Karpas-422 (cell line): Measurements from ENCODE around the gene SATB2. TPM values are rescaled to one million over a fixed set of nuclear protein-coding genes. Genes with fewer than 3 reads are reported as not detected.

Source experiments
- DNase-seq: peaks from one replicate; pipeline ENCODE4 v3.0.0-alpha.2; 2015
- H2AFZ ChIP-seq: fragments of 200-600 bp; sonication (generic); 2 replicates; pipeline ENCODE4 v1.6.1; 2014; ENCODE audit warnings: antibody characterized with exemption, low read length, mixed read lengths
- H3K27ac ChIP-seq: fragments of 200-600 bp; sonication (generic); 2 replicates; pipeline ENCODE4 v1.5.1; 2014; ENCODE audit warnings: mild to moderate bottlenecking, low read length, moderate library complexity
- H3K27me3 ChIP-seq: fragments of 200-600 bp; sonication (generic); 2 replicates; pipeline ENCODE4 v1.6.1; 2014; ENCODE audit warnings: low read length, mixed read lengths
- H3K36me3 ChIP-seq: fragments of 200-600 bp; sonication (generic); 2 replicates; pipeline ENCODE4 v1.6.1; 2014; ENCODE audit warnings: low read length, mixed read lengths; ENCODE audit not compliant: insufficient read depth
- H3K4me1 ChIP-seq: fragments of 200-600 bp; sonication (generic); 2 replicates; pipeline ENCODE4 v1.6.1; 2014; ENCODE audit warnings: mild to moderate bottlenecking, low read length, mixed read lengths
- H3K4me2 ChIP-seq: fragments of 200-600 bp; sonication (generic); 2 replicates; pipeline ENCODE4 v1.6.1; 2014; ENCODE audit warnings: low read length, low read depth, mild to moderate bottlenecking; ENCODE audit not compliant: poor library complexity, severe bottlenecking
- H3K4me3 ChIP-seq: fragments of 200-600 bp; sonication (generic); 2 replicates; pipeline ENCODE4 v1.5.1; 2014; ENCODE audit warnings: mild to moderate bottlenecking, antibody characterized with exemption, low read length, mixed read lengths
- H3K79me2 ChIP-seq: fragments of 200-600 bp; sonication (generic); 2 replicates; pipeline ENCODE4 v1.6.1; 2014; ENCODE audit warnings: mild to moderate bottlenecking, low read length, mixed read lengths
- H3K9ac ChIP-seq: fragments of 200-600 bp; sonication (generic); 2 replicates; pipeline ENCODE4 v1.6.0; 2014; ENCODE audit warnings: low read length
- H3K9me2 ChIP-seq: fragments of 200-600 bp; sonication (generic), shearing (Covaris generic); replicated peaks from 2 replicates; pipeline ENCODE4 v1.6.0; 2014; ENCODE audit warnings: mild to moderate bottlenecking, low read length, moderate library complexity; ENCODE audit not compliant: insufficient read depth
- H3K9me3 ChIP-seq: fragments of 300-700, 200-600 bp; sonication (generic); 2 replicates; pipeline ENCODE4 v1.6.1; 2014; ENCODE audit warnings: low read length, mixed read lengths
- H4K20me1 ChIP-seq: fragments of 200-600 bp; sonication (generic); 2 replicates; pipeline ENCODE4 v1.6.1; 2014; ENCODE audit warnings: mild to moderate bottlenecking, antibody characterized with exemption, low read length, low read depth; ENCODE audit not compliant: insufficient read depth
- total RNA-seq: library from RNA; depleted of rRNA; stranded (reverse); fragments of >200 nt; shearing (Covaris generic); gene quantifications from 2 replicates; pipeline ENCODE4 v1.2.3, GENCODE V29; 2014; ENCODE audit warnings: low replicate concordance

Gene SATB2
- total RNA-seq, 1 experiment from 2014 or later, result 5.7 TPM

DNA sequence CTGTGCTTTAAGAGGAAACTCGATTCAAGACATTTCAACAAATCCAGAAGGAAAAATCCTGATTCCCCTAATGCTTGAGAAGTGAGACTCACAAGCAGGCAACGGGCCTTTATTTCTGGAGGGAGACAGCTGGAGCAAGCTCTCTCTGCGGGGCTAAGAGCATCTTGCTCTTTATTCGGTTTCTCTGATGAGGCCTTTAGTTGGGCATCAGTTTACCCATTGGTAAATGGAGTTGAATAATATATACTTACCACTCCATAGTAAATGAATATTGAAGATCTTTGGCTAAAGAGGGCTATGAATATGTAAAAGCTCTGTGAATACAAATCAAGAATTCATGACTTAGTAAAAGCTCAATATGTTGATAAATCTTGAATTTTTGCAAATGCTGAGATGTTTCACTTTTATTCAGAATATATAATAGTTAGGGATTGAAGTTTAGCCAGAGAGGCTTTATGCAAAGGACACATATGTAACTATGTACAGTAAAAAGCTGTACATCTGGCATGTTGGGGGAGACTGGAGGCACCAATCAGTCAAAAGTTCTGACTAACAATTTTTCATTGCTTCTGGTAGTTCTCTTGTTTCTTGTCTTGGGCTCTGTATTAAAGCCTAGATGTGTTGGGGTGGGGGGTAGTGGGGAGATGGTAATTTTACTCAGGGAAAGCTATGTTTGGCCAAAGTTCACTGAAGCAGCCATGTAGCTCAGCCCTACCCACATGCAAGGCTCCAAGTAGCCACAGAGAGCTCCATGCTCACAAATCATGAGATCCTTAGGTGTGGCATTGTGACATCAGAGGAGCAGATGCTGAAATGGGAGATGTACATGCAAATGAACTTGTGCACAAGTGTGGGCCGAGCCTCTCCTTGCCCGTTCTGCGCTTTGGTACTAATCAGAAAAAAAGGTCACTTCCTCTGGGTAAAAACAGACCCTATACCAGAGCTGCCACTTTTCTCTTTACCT, 200.2 kb downstream of the SATB2 start:
- Histone ChIP-seq H3K27me3 (no peaks in the 10 kb centered on the region), H3K4me1 (peaks cover 4% of the 10 kb centered on the region; the same call in 1 of the 2 replicates), H3K79me2 (no peaks in the 10 kb centered on the region), H3K27ac (no peak overlapping the region), H3K4me3 (no peak overlapping the region), H3K9me2 (no peaks in the 10 kb centered on the region), H3K4me2 (no peak overlapping the region), H2AFZ (no peak overlapping the region), H4K20me1 (no peaks in the 10 kb centered on the region), H3K36me3 (no peaks in the 10 kb centered on the region), H3K9ac (no peak overlapping the region), H3K9me3 (no peaks in the 10 kb centered on the region)
- no peak for DNase-seq

DNA sequence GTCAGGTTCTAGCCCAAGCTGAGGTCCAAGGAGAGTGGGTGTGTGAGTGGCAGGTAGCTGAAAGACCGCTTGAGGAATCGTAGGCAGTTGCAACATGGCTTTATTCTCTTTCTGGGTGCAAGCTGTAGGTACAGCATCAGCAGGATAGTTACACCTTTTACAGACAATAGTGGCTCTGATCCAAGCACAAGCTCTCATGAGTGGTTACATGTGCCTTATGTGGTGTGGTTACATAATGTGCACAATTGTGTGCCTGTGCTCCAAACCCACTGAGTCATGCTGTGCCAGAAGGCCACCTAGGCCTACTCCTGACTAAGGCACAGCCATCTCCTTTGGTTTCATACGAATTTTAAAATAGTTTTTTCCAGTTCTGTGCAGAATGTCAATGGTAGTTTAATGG, 227.6 kb downstream of the SATB2 start:
- Histone ChIP-seq H3K4me3 (no peak overlapping the region), H3K9ac (no peak overlapping the region), H3K4me2 (no peak overlapping the region)

DNA sequence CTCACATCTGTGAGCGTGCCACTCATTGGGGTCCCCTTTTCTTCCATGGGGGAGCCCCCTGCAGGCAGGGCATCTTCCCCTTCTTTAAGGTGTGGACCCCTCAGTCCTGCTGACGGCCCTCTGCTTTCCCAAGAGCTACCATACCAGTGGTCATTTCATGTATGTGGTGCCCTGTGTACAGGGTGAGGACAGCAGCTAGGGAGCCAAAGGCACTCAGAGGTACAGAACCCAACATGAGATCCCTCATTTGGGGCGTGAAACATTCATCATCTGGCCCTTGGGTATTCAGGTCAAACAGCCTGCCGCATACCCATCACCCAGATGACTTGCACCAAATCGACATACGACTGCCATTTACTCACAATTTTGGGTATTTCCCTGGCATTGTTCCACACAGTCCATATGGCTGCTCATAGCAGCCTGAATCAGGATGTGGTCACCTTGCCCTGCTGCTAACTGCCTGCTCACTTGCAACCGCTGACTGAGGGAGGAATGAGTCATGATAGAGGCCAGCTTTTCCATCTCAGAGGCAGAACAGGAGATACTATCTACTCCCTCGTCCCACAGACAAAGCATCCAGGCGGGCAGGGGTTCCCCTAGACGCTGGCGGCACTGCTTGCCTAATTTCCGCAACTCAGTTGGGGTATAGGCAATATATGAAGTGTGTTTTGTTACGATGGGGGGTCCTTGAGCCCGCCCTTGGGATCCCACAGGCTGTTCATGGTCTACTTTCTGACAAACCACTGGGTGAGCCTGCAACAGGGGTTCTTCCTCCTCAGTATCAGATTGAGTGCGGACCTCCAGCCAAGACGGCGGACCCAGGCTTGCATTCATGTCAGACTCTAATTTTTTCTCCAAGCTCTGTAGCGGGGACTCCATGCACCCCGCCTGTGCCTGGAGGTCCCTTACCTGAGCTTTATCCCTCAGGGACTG, 228.6 kb downstream of the SATB2 start:
- H3K27me3 ChIP-seq, result no peaks in the 10 kb centered on the region
- no peaks in the 10 kb centered on the region for H3K9me3 ChIP-seq
- no peaks in the 10 kb centered on the region for H3K36me3 ChIP-seq
- no peak overlapping the region for H3K4me3 ChIP-seq
- no peaks in the 10 kb centered on the region for H3K4me1 ChIP-seq
- H4K20me1 ChIP-seq, result no peaks in the 10 kb centered on the region
- no peak overlapping the region for H3K9ac ChIP-seq
- no peak for DNase-seq
- no peaks in the 10 kb centered on the region for H3K79me2 ChIP-seq
- H2AFZ ChIP-seq, result no peak overlapping the region
- no peaks in the 10 kb centered on the region for H3K9me2 ChIP-seq
- H3K27ac ChIP-seq, result no peak overlapping the region
- no peak overlapping the region for H3K4me2 ChIP-seq

More for the DNA sequence above, 227.6 kb downstream of the SATB2 start:
- Histone ChIP-seq H3K9me2 (no peaks in the 10 kb centered on the region), H3K9me3 (no peaks in the 10 kb centered on the region), H3K27ac (no peak overlapping the region), H3K79me2 (no peaks in the 10 kb centered on the region), H3K4me1 (no peaks in the 10 kb centered on the region), H4K20me1 (no peaks in the 10 kb centered on the region), H3K27me3 (no peaks in the 10 kb centered on the region), H3K36me3 (no peaks in the 10 kb centered on the region), H2AFZ (no peak overlapping the region)
- no peak for DNase-seq

DNA sequence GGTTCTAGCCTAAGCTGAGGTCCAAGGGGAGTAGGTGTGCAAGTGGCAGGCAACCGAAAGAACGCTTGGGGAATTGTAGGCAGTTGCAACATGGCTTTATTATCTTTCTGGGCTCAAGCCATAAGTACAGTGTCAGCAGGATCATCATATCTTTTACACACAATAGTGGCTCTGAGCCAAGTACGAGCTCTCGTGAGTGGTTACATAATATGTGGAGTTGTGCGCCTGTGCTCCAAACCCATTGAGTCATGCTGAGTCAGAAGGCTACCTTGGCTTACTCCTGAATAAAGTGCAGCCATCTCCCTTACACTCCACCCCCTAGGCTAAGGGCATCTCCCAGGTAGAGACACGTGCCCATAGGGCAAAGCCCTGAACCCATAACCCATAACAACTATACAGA, 233.9 kb downstream of the SATB2 start:
- no peaks in the 10 kb centered on the region for H3K9me2 ChIP-seq
- no peak overlapping the region for H3K9ac ChIP-seq
- no peak for DNase-seq
- no peaks in the 10 kb centered on the region for H3K9me3 ChIP-seq
- no peak overlapping the region for H3K27ac ChIP-seq
- no peaks in the 10 kb centered on the region for H3K4me1 ChIP-seq
- H3K4me3 ChIP-seq, result no peak overlapping the region
- H3K4me2 ChIP-seq, result no peak overlapping the region
- H3K36me3 ChIP-seq, result no peaks in the 10 kb centered on the region
- no peaks in the 10 kb centered on the region for H4K20me1 ChIP-seq
- no peak overlapping the region for H2AFZ ChIP-seq
- no peaks in the 10 kb centered on the region for H3K27me3 ChIP-seq
- H3K79me2 ChIP-seq, result no peaks in the 10 kb centered on the region

DNA sequence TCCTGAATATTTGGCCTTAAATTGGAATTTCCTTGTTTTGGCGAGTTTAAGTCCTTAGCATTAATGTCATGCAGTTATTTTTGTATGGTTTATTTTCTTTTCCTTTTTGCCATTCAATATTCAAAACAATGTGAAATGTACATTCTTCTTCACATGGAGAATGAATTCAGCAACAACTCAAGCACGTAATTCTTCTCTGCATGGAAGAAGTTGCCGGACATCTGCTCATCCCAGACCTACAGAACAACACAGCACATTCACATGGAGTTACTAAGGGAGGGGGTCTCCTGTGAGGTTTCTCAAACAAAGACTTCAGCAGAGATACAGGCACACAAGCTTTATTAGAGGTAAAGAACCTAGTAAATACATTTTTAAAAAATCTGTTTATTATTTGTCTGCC, 236.8 kb downstream of the SATB2 start:
- no peaks in the 10 kb centered on the region for H3K36me3 ChIP-seq
- H3K9me3 ChIP-seq, result no peaks in the 10 kb centered on the region
- no peak overlapping the region for H3K9ac ChIP-seq
- no peaks in the 10 kb centered on the region for H3K4me1 ChIP-seq
- H3K27me3 ChIP-seq, result no peaks in the 10 kb centered on the region
- H3K4me3 ChIP-seq, result no peak overlapping the region
- H3K4me2 ChIP-seq, result no peak overlapping the region
- DNase-seq, result no peak
- no peaks in the 10 kb centered on the region for H3K79me2 ChIP-seq
- H3K9me2 ChIP-seq, result no peaks in the 10 kb centered on the region
- no peaks in the 10 kb centered on the region for H4K20me1 ChIP-seq
- H2AFZ ChIP-seq, result no peak overlapping the region
- no peak overlapping the region for H3K27ac ChIP-seq

DNA sequence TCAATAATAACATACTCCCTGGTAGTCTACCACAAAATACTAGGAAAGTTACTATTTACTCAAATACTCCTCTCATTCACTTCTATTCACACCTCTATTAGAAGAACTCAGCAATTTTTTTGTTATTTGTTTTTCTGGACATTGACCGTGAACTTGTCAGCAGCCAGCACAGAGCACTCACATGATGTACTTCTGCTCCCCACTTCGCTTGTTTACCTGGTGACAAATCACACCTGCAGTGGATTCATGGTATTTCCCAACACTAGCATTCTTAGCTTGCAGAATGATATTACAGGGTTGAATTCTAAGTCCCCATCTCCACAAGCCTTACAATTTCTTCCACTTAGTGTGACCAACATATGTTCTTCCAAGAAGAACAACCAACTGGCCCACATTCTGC, 238.2 kb downstream of the SATB2 start:
- Histone ChIP-seq H3K36me3 (no peaks in the 10 kb centered on the region), H3K9me2 (no peaks in the 10 kb centered on the region), H4K20me1 (no peaks in the 10 kb centered on the region), H3K4me2 (no peak overlapping the region), H3K27me3 (no peaks in the 10 kb centered on the region), H3K9ac (no peak overlapping the region), H3K4me3 (no peak overlapping the region), H3K27ac (no peak overlapping the region), H3K9me3 (no peaks in the 10 kb centered on the region), H3K4me1 (no peaks in the 10 kb centered on the region), H2AFZ (no peak overlapping the region), H3K79me2 (no peaks in the 10 kb centered on the region)
- no peak for DNase-seq
